K562 (cell line): Measurements from ENCODE around the gene EDARADD. TPM values are rescaled to one million over a fixed set of nuclear protein-coding genes. Genes with fewer than 3 reads are reported as not detected.

Source experiments
- polyA plus RNA-seq, 8 experiments: library from polyadenylated mRNA; depleted of rRNA in 4 of 8; stranded (reverse) in 5 of 8; unstranded in 3 of 8; fragments of >200 nt; fragmentation: Nextera tagmentation in 2 of 8; fragmentation: Illumina TruSeq in 1 of 8; extraction: Ambion mirVana in 2 of 8; extraction: Trizol in 1 of 8; gene quantifications; 2 replicates each; pipeline versions ENCODE4 v1.2.1 to v1.2.3, GENCODE V29; 2011 to 2014; ENCODE audit warnings: inconsistent platforms in 1 of 8, missing spikeins in 1 of 8
- total RNA-seq, 7 experiments: library from RNA; depleted of rRNA in 6 of 7; stranded (reverse); fragments of >200 nt in 6 of 7; fragmentation: Illumina TruSeq in 2 of 7; extraction: Trizol in 2 of 7; gene quantifications; 2 replicates each; pipeline versions ENCODE4 v1.2.1 to v1.2.3, GENCODE V29; 2011 to 2021; ENCODE audit warnings: low replicate concordance in 1 of 7
- TF ChIP-seq, protein P1 (sequence below): fragments of 450-650 bp; IDR thresholded peaks from 2 replicates; pipeline ENCODE4 v1.6.1; 2016; ENCODE audit warnings: mild to moderate bottlenecking, moderate library complexity

The EDARADD gene
- total and polyA plus RNA-seq, 9 of the 15 experiments (the other 6 are each of a cell fraction or from before 2014, with no cell fraction given) = 0.46 to 32.4 (median 20.6) TPM

GRCh38 chr1:236480758-236481436 lies 86.8 kb downstream of the EDARADD start (continued):
- TF ChIP-seq, protein P1, sequence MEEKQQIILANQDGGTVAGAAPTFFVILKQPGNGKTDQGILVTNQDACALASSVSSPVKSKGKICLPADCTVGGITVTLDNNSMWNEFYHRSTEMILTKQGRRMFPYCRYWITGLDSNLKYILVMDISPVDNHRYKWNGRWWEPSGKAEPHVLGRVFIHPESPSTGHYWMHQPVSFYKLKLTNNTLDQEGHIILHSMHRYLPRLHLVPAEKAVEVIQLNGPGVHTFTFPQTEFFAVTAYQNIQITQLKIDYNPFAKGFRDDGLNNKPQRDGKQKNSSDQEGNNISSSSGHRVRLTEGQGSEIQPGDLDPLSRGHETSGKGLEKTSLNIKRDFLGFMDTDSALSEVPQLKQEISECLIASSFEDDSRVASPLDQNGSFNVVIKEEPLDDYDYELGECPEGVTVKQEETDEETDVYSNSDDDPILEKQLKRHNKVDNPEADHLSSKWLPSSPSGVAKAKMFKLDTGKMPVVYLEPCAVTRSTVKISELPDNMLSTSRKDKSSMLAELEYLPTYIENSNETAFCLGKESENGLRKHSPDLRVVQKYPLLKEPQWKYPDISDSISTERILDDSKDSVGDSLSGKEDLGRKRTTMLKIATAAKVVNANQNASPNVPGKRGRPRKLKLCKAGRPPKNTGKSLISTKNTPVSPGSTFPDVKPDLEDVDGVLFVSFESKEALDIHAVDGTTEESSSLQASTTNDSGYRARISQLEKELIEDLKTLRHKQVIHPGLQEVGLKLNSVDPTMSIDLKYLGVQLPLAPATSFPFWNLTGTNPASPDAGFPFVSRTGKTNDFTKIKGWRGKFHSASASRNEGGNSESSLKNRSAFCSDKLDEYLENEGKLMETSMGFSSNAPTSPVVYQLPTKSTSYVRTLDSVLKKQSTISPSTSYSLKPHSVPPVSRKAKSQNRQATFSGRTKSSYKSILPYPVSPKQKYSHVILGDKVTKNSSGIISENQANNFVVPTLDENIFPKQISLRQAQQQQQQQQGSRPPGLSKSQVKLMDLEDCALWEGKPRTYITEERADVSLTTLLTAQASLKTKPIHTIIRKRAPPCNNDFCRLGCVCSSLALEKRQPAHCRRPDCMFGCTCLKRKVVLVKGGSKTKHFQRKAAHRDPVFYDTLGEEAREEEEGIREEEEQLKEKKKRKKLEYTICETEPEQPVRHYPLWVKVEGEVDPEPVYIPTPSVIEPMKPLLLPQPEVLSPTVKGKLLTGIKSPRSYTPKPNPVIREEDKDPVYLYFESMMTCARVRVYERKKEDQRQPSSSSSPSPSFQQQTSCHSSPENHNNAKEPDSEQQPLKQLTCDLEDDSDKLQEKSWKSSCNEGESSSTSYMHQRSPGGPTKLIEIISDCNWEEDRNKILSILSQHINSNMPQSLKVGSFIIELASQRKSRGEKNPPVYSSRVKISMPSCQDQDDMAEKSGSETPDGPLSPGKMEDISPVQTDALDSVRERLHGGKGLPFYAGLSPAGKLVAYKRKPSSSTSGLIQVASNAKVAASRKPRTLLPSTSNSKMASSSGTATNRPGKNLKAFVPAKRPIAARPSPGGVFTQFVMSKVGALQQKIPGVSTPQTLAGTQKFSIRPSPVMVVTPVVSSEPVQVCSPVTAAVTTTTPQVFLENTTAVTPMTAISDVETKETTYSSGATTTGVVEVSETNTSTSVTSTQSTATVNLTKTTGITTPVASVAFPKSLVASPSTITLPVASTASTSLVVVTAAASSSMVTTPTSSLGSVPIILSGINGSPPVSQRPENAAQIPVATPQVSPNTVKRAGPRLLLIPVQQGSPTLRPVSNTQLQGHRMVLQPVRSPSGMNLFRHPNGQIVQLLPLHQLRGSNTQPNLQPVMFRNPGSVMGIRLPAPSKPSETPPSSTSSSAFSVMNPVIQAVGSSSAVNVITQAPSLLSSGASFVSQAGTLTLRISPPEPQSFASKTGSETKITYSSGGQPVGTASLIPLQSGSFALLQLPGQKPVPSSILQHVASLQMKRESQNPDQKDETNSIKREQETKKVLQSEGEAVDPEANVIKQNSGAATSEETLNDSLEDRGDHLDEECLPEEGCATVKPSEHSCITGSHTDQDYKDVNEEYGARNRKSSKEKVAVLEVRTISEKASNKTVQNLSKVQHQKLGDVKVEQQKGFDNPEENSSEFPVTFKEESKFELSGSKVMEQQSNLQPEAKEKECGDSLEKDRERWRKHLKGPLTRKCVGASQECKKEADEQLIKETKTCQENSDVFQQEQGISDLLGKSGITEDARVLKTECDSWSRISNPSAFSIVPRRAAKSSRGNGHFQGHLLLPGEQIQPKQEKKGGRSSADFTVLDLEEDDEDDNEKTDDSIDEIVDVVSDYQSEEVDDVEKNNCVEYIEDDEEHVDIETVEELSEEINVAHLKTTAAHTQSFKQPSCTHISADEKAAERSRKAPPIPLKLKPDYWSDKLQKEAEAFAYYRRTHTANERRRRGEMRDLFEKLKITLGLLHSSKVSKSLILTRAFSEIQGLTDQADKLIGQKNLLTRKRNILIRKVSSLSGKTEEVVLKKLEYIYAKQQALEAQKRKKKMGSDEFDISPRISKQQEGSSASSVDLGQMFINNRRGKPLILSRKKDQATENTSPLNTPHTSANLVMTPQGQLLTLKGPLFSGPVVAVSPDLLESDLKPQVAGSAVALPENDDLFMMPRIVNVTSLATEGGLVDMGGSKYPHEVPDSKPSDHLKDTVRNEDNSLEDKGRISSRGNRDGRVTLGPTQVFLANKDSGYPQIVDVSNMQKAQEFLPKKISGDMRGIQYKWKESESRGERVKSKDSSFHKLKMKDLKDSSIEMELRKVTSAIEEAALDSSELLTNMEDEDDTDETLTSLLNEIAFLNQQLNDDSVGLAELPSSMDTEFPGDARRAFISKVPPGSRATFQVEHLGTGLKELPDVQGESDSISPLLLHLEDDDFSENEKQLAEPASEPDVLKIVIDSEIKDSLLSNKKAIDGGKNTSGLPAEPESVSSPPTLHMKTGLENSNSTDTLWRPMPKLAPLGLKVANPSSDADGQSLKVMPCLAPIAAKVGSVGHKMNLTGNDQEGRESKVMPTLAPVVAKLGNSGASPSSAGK = 0 out of 2 replicates have a peak, but pooled peaks have one; percentile 10
